HFFc6 (cell line): ENCODE measurements around the gene LHX5. TPM values are rescaled to one million over a fixed set of nuclear protein-coding genes. Genes with fewer than 3 reads are reported as not detected.

Experiments used
- DNase-seq: peaks from one replicate; pipeline ENCODE4 v3.0.0-alpha.2; 2018
- H3K27ac Mint-ChIP-seq: 2 replicates; pipeline ENCODE4 v1.8.0; 2020; ENCODE audit warnings: mild to moderate bottlenecking, mixed read lengths
- H3K27me3 Mint-ChIP-seq: 2 replicates; pipeline ENCODE4 v1.8.0; 2021; ENCODE audit warnings: mild to moderate bottlenecking, moderate library complexity, mixed read lengths; ENCODE audit not compliant: insufficient read depth
- H3K36me3 Mint-ChIP-seq: 2 replicates; pipeline ENCODE4 v1.8.0; 2021; ENCODE audit warnings: low read depth, mixed read lengths
- H3K4me1 Mint-ChIP-seq: 2 replicates; pipeline ENCODE4 v1.8.0; 2020; ENCODE audit warnings: low read depth, mixed read lengths
- H3K4me3 Mint-ChIP-seq: 2 replicates; pipeline ENCODE4 v1.8.0; 2020; ENCODE audit warnings: mild to moderate bottlenecking, moderate library complexity, mixed read lengths
- H3K9me3 Mint-ChIP-seq: 2 replicates; pipeline ENCODE4 v1.8.0; 2020; ENCODE audit warnings: mild to moderate bottlenecking, mixed read lengths
- CTCF ChIP-seq: fragments of 200-600 bp; sonication (generic); IDR thresholded peaks from 2 replicates; pipeline ENCODE4 v1.5.0; 2021; ENCODE audit warnings: antibody characterized with exemption, mild to moderate bottlenecking
- total RNA-seq, 6 experiments: library from RNA; stranded (reverse); fragmentation: NEBNext Ultra II Directional; extraction: Animal tissue kit (Norgen Biotek cat#: 25700); gene quantifications; 2 replicates in 1 of 6; 3 replicates in 5 of 6; pipeline ENCODE4 v1.2.3, GENCODE V29; 2021

Gene LHX5
- total RNA-seq, 6 experiments from 2014 or later: not detected

GRCh38 chr12:113456199-113456598, 15.5 kb downstream of the LHX5 start:
- DNase-seq: no peak
- Mint-ChIP-seq H3K27me3 (peaks cover 43% of the 10 kb centered on the region), H3K27ac (no peak overlapping the region), H3K4me1 (peaks cover 7% of the 10 kb centered on the region; the same call in 1 of the 2 replicates), H3K4me3 (no peak overlapping the region), H3K36me3 (no peaks in the 10 kb centered on the region), H3K9me3 (no peaks in the 10 kb centered on the region)
- no peak for TF ChIP-seq CTCF

- DNase-seq: no peak
- no peak for TF ChIP-seq CTCF
- Mint-ChIP-seq H3K4me1 (peaks cover 7% of the 10 kb centered on the region; the same call in 1 of the 2 replicates), H3K4me3 (no peak overlapping the region), H3K36me3 (no peaks in the 10 kb centered on the region), H3K27ac (no peak overlapping the region), H3K9me3 (no peaks in the 10 kb centered on the region), H3K27me3 (peaks cover 18% of the 10 kb centered on the region)
These were observed 18.3 kb downstream of the LHX5 start for GRCh38 chr12:113453330-113453729.

GRCh38 chr12:113452458-113452857, 19.2 kb downstream of the LHX5 start:
- no peaks in the 10 kb centered on the region for H3K9me3 Mint-ChIP-seq
- H3K4me1 Mint-ChIP-seq: peaks cover 7% of the 10 kb centered on the region; the same call in 1 of the 2 replicates
- H3K27me3 Mint-ChIP-seq: peaks cover 14% of the 10 kb centered on the region
- no peak overlapping the region for H3K27ac Mint-ChIP-seq
- no peaks in the 10 kb centered on the region for H3K36me3 Mint-ChIP-seq
- no peak overlapping the region for H3K4me3 Mint-ChIP-seq
- no peak for DNase-seq
- TF ChIP-seq CTCF: no peak

- no peaks in the 10 kb centered on the region for H3K9me3 Mint-ChIP-seq
- H3K4me1 Mint-ChIP-seq: no peaks in the 10 kb centered on the region
- no peak overlapping the region for H3K27ac Mint-ChIP-seq
- no peaks in the 10 kb centered on the region; the same call in 1 of the 2 replicates for H3K36me3 Mint-ChIP-seq
- peaks cover 20% of the 10 kb centered on the region for H3K27me3 Mint-ChIP-seq
- TF ChIP-seq CTCF: no peak
- H3K4me3 Mint-ChIP-seq: no peak overlapping the region
- DNase-seq: no peak
These were observed 21.8 kb downstream of the LHX5 start for GRCh38 chr12:113449839-113450238.

GRCh38 chr12:113449299-113449698, 22.4 kb downstream of the LHX5 start:
- H3K4me1 Mint-ChIP-seq: no peaks in the 10 kb centered on the region
- H3K4me3 Mint-ChIP-seq: no peak overlapping the region
- H3K9me3 Mint-ChIP-seq: no peaks in the 10 kb centered on the region
- no peak for TF ChIP-seq CTCF
- H3K27ac Mint-ChIP-seq: no peak overlapping the region
- DNase-seq: no peak
- no peaks in the 10 kb centered on the region; the same call in 1 of the 2 replicates for H3K36me3 Mint-ChIP-seq
- peaks cover 20% of the 10 kb centered on the region for H3K27me3 Mint-ChIP-seq

- no peak for TF ChIP-seq CTCF
- no peak overlapping the region for H3K27ac Mint-ChIP-seq
- no peak overlapping the region for H3K4me3 Mint-ChIP-seq
- no peaks in the 10 kb centered on the region for H3K4me1 Mint-ChIP-seq
- peaks cover 17% of the 10 kb centered on the region for H3K27me3 Mint-ChIP-seq
- no peaks in the 10 kb centered on the region; the same call in 1 of the 2 replicates for H3K36me3 Mint-ChIP-seq
- no peaks in the 10 kb centered on the region for H3K9me3 Mint-ChIP-seq
- no peak for DNase-seq
These were observed 22.8 kb downstream of the LHX5 start for GRCh38 chr12:113448873-113449272.
